Spinal cord (tissue), 10 donors: Measurements from ENCODE around the gene GTPBP6. TPM values are rescaled to one million over a fixed set of nuclear protein-coding genes. Genes with fewer than 3 reads are reported as not detected.
"Not testable (repeated sequence)": the region's sequence is repeated elsewhere in the genome, so short reads cannot be mapped to it uniquely, and the experiment has no call there.

Experiments
- DNase-seq, 6 donors: peaks; one replicate each; pipeline versions ENCODE4 v3.0.0 to v3.0.0-alpha.2; 2013 to 2015; ENCODE audit warnings: low spot score in 6 of 6, low read depth in 4 of 6
- H3K27ac ChIP-seq: one replicate; pipeline ENCODE4 v1.5.1; 2013; ENCODE audit warnings: low read depth, low read length, control low read depth
- H3K27me3 ChIP-seq: one replicate; pipeline ENCODE4 v1.6.1; 2013; ENCODE audit warnings: low read length; ENCODE audit not compliant: control insufficient read depth, insufficient read depth
- H3K36me3 ChIP-seq: one replicate; pipeline ENCODE4 v1.6.1; 2013; ENCODE audit warnings: low read length; ENCODE audit not compliant: control insufficient read depth, insufficient read depth
- H3K4me1 ChIP-seq: one replicate; pipeline ENCODE4 v1.6.1; 2013; ENCODE audit warnings: low read length; ENCODE audit not compliant: control insufficient read depth, insufficient read depth
- H3K4me3 ChIP-seq: one replicate; pipeline ENCODE4 v1.5.1; 2013; ENCODE audit warnings: low read depth, low read length, control low read depth
- H3K9me3 ChIP-seq: one replicate; pipeline ENCODE4 v1.6.1; 2013; ENCODE audit warnings: low read length; ENCODE audit not compliant: control insufficient read depth, insufficient read depth
- WGBS: methylation state at CpG from one replicate; pipeline ENCODE4 v1.1.5; 2013; ENCODE audit warnings: missing lambda C conversion rate; ENCODE audit not compliant: insufficient coverage; 5-methylcytosine and 5-hydroxymethylcytosine counted together
- polyA plus RNA-seq, 2 donors: library from polyadenylated mRNA; unstranded; fragments of 120-200 nt; gene quantifications; one replicate each; pipeline ENCODE4 v1.2.1, GENCODE V29; 2013; ENCODE audit not compliant: insufficient read length in 2 of 2
- total RNA-seq, 2 donors: library from RNA; depleted of rRNA in 1 of 2; stranded (reverse); fragments of 120-200 nt in 1 of 2; fragments of >200 nt in 1 of 2; gene quantifications; one replicate each; pipeline versions ENCODE4 v1.2.3 to v1.2.4, GENCODE V29; 2013 to 2014
- donor health status: healthy.

GTPBP6 gene
- total and polyA plus RNA-seq, 4 donors: 10.8 to 88.3 (median 47.7) TPM

- 96% methylated on average over 69 of the region's 69 CpGs for WGBS
- H3K27me3 ChIP-seq: no peaks in the 10 kb centered on the region
- DNase-seq: no peak
- peaks cover 3% of the 10 kb centered on the region for H3K4me1 ChIP-seq
- no peak overlapping the region for H3K27ac ChIP-seq
- H3K36me3 ChIP-seq: peaks cover 86% of the 10 kb centered on the region
- no peaks in the 10 kb centered on the region for H3K9me3 ChIP-seq
- H3K4me3 ChIP-seq: no peak overlapping the region
Observed at GRCh38 chrX:311156-312129, 7.2 kb downstream of the GTPBP6 start.

- H3K4me1 ChIP-seq: no peaks in the 10 kb centered on the region
- no peak for DNase-seq
- H3K4me3 ChIP-seq: no peak overlapping the region
- H3K9me3 ChIP-seq: no peaks in the 10 kb centered on the region
- H3K27me3 ChIP-seq: no peaks in the 10 kb centered on the region
- no peak overlapping the region for H3K27ac ChIP-seq
- WGBS: 93% methylated on average over 25 of the region's 25 CpGs
- H3K36me3 ChIP-seq: peaks cover 85% of the 10 kb centered on the region
Observed at GRCh38 chrX:310621-311155, 7.9 kb downstream of the GTPBP6 start.

GRCh38 chrX:308821-309520 is 9.6 kb downstream of the GTPBP6 start:
- no peak overlapping the region for H3K27ac ChIP-seq
- peaks cover 83% of the 10 kb centered on the region for H3K36me3 ChIP-seq
- no peaks in the 10 kb centered on the region for H3K9me3 ChIP-seq
- no peak for DNase-seq
- H3K4me1 ChIP-seq: no peaks in the 10 kb centered on the region
- H3K27me3 ChIP-seq: no peaks in the 10 kb centered on the region
- no peak overlapping the region for H3K4me3 ChIP-seq
- 92% methylated on average over 25 of the region's 30 CpGs for WGBS

- no peaks in the 10 kb centered on the region for H3K4me1 ChIP-seq
- H3K36me3 ChIP-seq: peaks cover 82% of the 10 kb centered on the region
- WGBS: 98% methylated on average over 58 of the region's 58 CpGs
- no peaks in the 10 kb centered on the region for H3K27me3 ChIP-seq
- H3K9me3 ChIP-seq: no peaks in the 10 kb centered on the region
- no peak overlapping the region for H3K27ac ChIP-seq
- no peak overlapping the region for H3K4me3 ChIP-seq
- DNase-seq: no peak
Observed at GRCh38 chrX:307261-308111, 11.1 kb downstream of the GTPBP6 start.

- H3K27ac ChIP-seq, H3K4me3 ChIP-seq, H3K4me1 ChIP-seq, H3K27me3 ChIP-seq, H3K9me3 ChIP-seq, DNase-seq: not testable (repeated sequence)
- WGBS: 92% methylated on average over 3 of the region's 3 CpGs
- peaks cover 82% of the 10 kb centered on the region for H3K36me3 ChIP-seq
Observed at GRCh38 chrX:306614-307251, 11.9 kb downstream of the GTPBP6 start.

GRCh38 chrX:305781-306613 is 12.6 kb downstream of the GTPBP6 start:
- H3K27me3 ChIP-seq, DNase-seq, H3K4me3 ChIP-seq, H3K27ac ChIP-seq, H3K9me3 ChIP-seq, H3K4me1 ChIP-seq: not testable (repeated sequence)
- H3K36me3 ChIP-seq: peaks cover 82% of the 10 kb centered on the region
- WGBS: 100% methylated on average over 9 of the region's 12 CpGs

- Histone ChIP-seq H3K36me3 (peaks cover 79% of the 10 kb centered on the region), H3K27ac (no peak overlapping the region), H3K4me1 (no peaks in the 10 kb centered on the region), H3K27me3 (no peaks in the 10 kb centered on the region), H3K4me3 (no peak overlapping the region), H3K9me3 (no peaks in the 10 kb centered on the region)
- over 99% methylated on average over 14 of the region's 19 CpGs for WGBS
- DNase-seq: no peak
Observed at GRCh38 chrX:302975-303374, 15.6 kb downstream of the GTPBP6 start.

GRCh38 chrX:300334-300733 is 18.3 kb downstream of the GTPBP6 start:
- DNase-seq: no peak
- no peaks in the 10 kb centered on the region for H3K27me3 ChIP-seq
- no CpG with 5 or more reads among the region's 8 CpGs for WGBS
- H3K9me3 ChIP-seq: no peaks in the 10 kb centered on the region
- no peaks in the 10 kb centered on the region for H3K4me1 ChIP-seq
- no peak overlapping the region for H3K4me3 ChIP-seq
- no peak overlapping the region for H3K27ac ChIP-seq
- peaks cover 73% of the 10 kb centered on the region for H3K36me3 ChIP-seq
